Esophagus muscularis mucosa (tissue), 4 donors: ENCODE results near the gene DYRK3. TPM values are rescaled to one million over a fixed set of nuclear protein-coding genes. Genes with fewer than 3 reads are reported as not detected.

Experiments used
- DNase-seq: peaks from one replicate; pipeline ENCODE4 v3.0.0-alpha.2; 2017; ENCODE audit errors: extremely low spot score
- H3K27ac ChIP-seq, 4 donors: fragments of 200-600 bp; sonication (generic); replicated peaks in 1 of 4; 1 replicate in 3 of 4; 2 replicates in 1 of 4; pipeline ENCODE4 v1.5.1; 2016 to 2019; ENCODE audit warnings: mild to moderate bottlenecking in 1 of 4
- H3K27me3 ChIP-seq, 4 donors: fragments of 200-600 bp; sonication (generic); one replicate each; pipeline versions ENCODE4 v1.5.1 to v1.6.0; 2016 to 2019
- H3K36me3 ChIP-seq, 4 donors: fragments of 200-600 bp; sonication (generic); one replicate each; pipeline ENCODE4 v1.5.1; 2016 to 2019
- H3K4me1 ChIP-seq, 4 donors: fragments of 200-600 bp; sonication (generic); one replicate each; pipeline ENCODE4 v1.5.1; 2016 to 2019
- H3K4me3 ChIP-seq, 4 donors: fragments of 200-600 bp; sonication (generic); 1 replicate in 2 of 4; 2 replicates in 2 of 4; pipeline ENCODE4 v1.5.1; 2016 to 2019; ENCODE audit warnings: mild to moderate bottlenecking in 4 of 4, moderate library complexity in 1 of 4
- H3K9me3 ChIP-seq, 4 donors: fragments of 200-600 bp; sonication (generic); 1 replicate in 3 of 4; 2 replicates in 1 of 4; pipeline ENCODE4 v1.5.1; 2016 to 2019
- EP300 ChIP-seq: sonication (generic); formaldehyde crosslinking; IDR thresholded peaks from one replicate; pipeline ENCODE4 v1.6.1; 2017; ENCODE audit warnings: antibody characterized with exemption
- POLR2A ChIP-seq: fragments of 450-650 bp; IDR thresholded peaks from one replicate; pipeline ENCODE4 v1.6.1; 2017; ENCODE audit warnings: antibody characterized with exemption, moderate library complexity, mild to moderate bottlenecking, low read depth
- POLR2AphosphoS5 ChIP-seq, 2 donors: sonication (generic); formaldehyde crosslinking; IDR thresholded peaks; one replicate each; pipeline ENCODE4 v1.6.1; 2017; ENCODE audit warnings: antibody characterized with exemption in 2 of 2
- WGBS: methylation state at CpG from one replicate; pipeline ENCODE4 v1.1.5; 2018; 5-methylcytosine and 5-hydroxymethylcytosine counted together
- intact Hi-C: fragments of 100-400 bp; cut with DNase I; formaldehyde crosslinking; loops from one replicate; pipeline ENCODE4 v1.15.1; 2023
- total RNA-seq, 4 donors: library from RNA; depleted of rRNA; stranded (reverse); fragments of >200 nt; gene quantifications; one replicate each; pipeline versions ENCODE4 v1.1.0 to v1.2.1, GENCODE V29; 2016
- TF ChIP-seq, protein P1 (sequence below), 3 experiments: fragments of 200-600 bp in 2 of 3; fragments of 450-650 bp in 1 of 3; sonication (generic) in 2 of 3; IDR thresholded peaks; one replicate each; pipeline ENCODE4 v1.5.1; 2017 to 2019; ENCODE audit warnings: antibody characterized with exemption in 3 of 3, mild to moderate bottlenecking in 2 of 3, moderate library complexity in 1 of 3

DYRK3 gene
- total RNA-seq, 4 donors from 2014 or later = 5.6 to 14.7 (median 9.0) TPM

DNA sequence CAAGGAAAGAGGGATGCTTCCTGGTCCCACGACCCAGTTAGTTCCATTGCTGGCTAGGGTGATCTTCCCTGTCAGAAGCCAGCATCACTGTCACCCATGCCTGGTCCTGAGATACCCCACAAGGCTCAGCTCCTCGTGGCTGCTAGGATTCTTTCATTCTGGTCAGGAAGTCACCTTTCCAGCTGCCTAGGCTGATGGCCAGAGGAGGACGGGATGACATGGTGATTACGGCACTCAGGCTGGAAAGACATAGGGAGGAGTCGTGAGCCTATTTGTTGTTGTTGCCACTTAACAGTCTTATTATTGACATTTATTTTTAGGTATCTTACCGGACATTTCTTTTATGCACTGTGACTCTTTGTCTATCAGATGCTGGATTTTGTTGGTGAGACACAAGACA lies 29.4 kb downstream of the DYRK3 start:
- DNase-seq = no peak
- TF ChIP-seq POLR2A (no peak), EP300 (no peak), POLR2AphosphoS5 (IDR thresholded peaks at IDR 0.05) (no peak)
- TF ChIP-seq, protein P1, sequence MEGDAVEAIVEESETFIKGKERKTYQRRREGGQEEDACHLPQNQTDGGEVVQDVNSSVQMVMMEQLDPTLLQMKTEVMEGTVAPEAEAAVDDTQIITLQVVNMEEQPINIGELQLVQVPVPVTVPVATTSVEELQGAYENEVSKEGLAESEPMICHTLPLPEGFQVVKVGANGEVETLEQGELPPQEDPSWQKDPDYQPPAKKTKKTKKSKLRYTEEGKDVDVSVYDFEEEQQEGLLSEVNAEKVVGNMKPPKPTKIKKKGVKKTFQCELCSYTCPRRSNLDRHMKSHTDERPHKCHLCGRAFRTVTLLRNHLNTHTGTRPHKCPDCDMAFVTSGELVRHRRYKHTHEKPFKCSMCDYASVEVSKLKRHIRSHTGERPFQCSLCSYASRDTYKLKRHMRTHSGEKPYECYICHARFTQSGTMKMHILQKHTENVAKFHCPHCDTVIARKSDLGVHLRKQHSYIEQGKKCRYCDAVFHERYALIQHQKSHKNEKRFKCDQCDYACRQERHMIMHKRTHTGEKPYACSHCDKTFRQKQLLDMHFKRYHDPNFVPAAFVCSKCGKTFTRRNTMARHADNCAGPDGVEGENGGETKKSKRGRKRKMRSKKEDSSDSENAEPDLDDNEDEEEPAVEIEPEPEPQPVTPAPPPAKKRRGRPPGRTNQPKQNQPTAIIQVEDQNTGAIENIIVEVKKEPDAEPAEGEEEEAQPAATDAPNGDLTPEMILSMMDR (IDR thresholded peaks at IDR 0.05) = no peak
- Histone ChIP-seq H3K9me3 (no peaks in the 10 kb centered on the region), H3K27me3 (no peaks in the 10 kb centered on the region), H3K36me3 (no peaks in the 10 kb centered on the region), H3K4me1 (peaks cover 16 to 26% (median 21%) of the 10 kb centered on the region in 4 donors), H3K27ac (no peak overlapping the region), H3K4me3 (no peak overlapping the region)
- intact Hi-C loops = loop anchor here (2.0 kb wide), 1 partner anchor 30 kb away; the partner anchor contains the start of gene DYRK3
- 69% methylated on average over 5 of the region's 6 CpGs for WGBS

DNA sequence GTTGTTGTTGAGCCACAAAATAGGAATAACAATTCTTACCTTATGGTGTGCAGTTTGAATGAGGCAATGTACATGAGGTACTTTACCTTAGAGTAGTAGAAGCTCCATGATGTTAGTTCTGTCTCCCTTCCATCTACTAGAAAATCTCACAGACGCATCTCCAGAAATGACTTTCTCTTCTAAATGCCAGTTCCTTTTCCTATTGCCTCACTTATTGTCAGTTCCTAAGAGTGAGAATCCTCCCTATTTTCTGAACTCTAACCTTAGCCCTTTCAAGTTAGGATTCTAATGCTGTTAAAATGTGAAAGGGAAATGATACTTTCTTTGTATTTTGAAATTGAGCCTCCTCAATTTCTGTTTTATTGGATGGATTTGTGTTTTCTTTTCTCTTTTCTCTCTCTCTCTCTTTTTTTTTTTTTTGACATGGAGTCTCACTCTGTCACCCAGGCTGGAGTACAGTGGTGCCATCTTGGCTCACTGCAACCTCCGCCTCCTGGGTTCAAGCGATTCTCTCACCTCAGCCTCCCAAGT lies 30.8 kb downstream of the DYRK3 start:
- WGBS = 84% methylated on average over 3 of the region's 3 CpGs
- intact Hi-C loops = no loop called here
- no peaks in the 10 kb centered on the region for H3K36me3 ChIP-seq
- H3K4me1 ChIP-seq = peaks cover 16 to 26% (median 21%) of the 10 kb centered on the region in 4 donors
- no peaks in the 10 kb centered on the region for H3K27me3 ChIP-seq
- no peaks in the 10 kb centered on the region for H3K9me3 ChIP-seq
- DNase-seq = no peak
- H3K4me3 ChIP-seq = no peak overlapping the region
- TF ChIP-seq EP300 = no peak
- no peak overlapping the region for H3K27ac ChIP-seq

DNA sequence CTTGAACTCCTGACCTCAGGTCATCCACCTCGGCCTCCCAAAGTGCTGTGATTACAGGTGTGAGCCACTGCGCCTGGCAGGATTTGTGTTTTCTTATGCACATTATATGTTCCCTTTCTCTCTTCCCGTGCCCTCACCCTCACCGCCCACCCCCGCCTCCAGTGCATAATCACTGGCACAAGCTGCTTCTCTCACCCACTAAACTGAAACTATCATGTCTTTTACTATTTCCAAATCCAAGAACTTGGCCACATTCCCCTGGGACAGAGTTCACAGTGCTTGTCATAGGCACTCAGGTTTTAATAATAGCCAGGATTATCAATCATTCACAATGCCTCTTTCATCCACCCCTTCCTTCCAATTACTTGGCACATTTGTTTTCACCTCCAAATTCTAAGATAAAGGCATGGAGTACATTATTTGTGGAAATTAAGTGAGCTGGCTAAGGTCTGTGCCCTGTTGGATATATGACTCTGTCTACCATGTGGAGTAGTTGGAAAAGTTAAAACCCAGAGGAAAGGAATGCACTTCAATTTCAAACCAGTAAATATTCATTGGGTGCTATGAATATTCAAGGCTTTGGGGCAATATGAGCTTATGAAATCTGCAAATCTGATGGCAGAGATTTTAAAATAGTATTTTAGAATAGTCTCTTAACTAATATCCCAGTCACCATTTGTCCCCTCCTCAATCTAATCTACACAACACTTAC lies 31.8 kb downstream of the DYRK3 start:
- TF ChIP-seq EP300 (no peak), POLR2AphosphoS5 (IDR thresholded peaks at IDR 0.05) (no peak), POLR2A (no peak)
- TF ChIP-seq, protein P1 (IDR thresholded peaks at IDR 0.05) = no peak
- WGBS = 86% methylated on average over 5 of the region's 5 CpGs
- Histone ChIP-seq H3K27ac (no peak overlapping the region), H3K36me3 (no peaks in the 10 kb centered on the region), H3K9me3 (no peaks in the 10 kb centered on the region), H3K4me3 (no peak overlapping the region), H3K27me3 (no peaks in the 10 kb centered on the region), H3K4me1 (peaks cover 22 to 30% (median 25%) of the 10 kb centered on the region in 4 donors)
- DNase-seq = no peak
- intact Hi-C loops = no loop called here

DNA sequence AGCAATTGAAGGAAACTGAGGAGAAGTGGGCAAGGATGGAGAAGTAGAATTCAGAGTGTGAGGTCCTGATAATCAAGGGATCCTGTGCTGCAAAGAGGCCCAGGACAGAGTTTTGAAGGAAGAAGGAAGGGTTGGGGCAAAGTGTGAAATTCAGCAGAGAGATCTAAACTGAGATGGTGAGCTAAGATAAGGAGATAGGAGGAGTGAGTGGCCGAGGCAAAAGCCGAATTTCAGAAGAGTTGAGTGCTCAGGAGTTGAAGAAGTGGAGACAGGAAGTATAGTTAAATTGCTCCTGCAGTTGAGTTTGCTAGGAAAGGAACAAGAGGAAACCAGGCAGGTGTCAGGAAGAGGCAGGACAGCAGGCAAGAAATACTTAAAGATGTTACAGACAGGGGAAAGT lies 33.0 kb downstream of the DYRK3 start:
- no peak for DNase-seq
- intact Hi-C loops = no loop called here
- Histone ChIP-seq H3K27me3 (no peaks in the 10 kb centered on the region), H3K4me1 (peaks cover 29 to 33% (median 30%) of the 10 kb centered on the region in 4 donors), H3K9me3 (no peaks in the 10 kb centered on the region), H3K4me3 (no peak overlapping the region), H3K27ac (no peak overlapping the region), H3K36me3 (no peaks in the 10 kb centered on the region)
- TF ChIP-seq POLR2AphosphoS5 (IDR thresholded peaks at IDR 0.05) (no peak), EP300 (no peak)
- TF ChIP-seq, protein P1 (IDR thresholded peaks at IDR 0.05) = no peak
- 62% methylated on average over 2 of the region's 2 CpGs for WGBS

DNA sequence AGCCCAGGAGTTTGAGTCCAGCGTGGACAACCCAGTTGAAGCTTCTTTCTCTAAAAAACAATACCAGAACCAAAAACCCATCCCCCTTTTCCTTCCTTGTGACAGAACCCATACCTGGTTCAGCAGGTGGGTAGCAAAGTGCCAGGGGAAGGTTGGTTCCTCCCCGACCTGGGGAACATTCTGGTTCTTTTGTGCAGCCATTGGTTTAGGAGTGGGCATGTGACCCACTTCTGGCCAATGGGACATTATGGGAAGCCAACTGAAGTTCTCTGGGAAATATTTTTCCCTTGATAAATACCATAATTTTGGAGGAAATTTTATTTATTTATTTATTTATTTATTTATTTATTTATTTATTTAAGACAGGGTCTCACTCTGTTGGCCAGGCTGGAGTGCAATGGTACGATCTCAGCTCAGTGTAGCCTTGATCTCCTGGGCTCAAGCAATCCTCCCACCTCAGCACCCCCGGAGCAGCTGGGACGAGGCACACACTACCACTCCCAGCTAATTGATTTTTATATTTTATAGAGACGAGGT lies 33.6 kb downstream of the DYRK3 start:
- WGBS = 88% methylated on average over 6 of the region's 6 CpGs

More for the DNA sequence above, 33.6 kb downstream of the DYRK3 start:
- TF ChIP-seq POLR2AphosphoS5 (IDR thresholded peaks at IDR 0.05) (no peak), POLR2A (no peak), EP300 (no peak)
- TF ChIP-seq, protein P1 (IDR thresholded peaks at IDR 0.05) = no peak
- intact Hi-C loops = no loop called here
- no peaks in the 10 kb centered on the region for H3K9me3 ChIP-seq
- no peak for DNase-seq
- peaks cover 29 to 31% (median 30%) of the 10 kb centered on the region in 4 donors for H3K4me1 ChIP-seq
- H3K27ac ChIP-seq = no peak overlapping the region
- H3K4me3 ChIP-seq = no peak overlapping the region
- H3K36me3 ChIP-seq = no peaks in the 10 kb centered on the region
- H3K27me3 ChIP-seq = no peaks in the 10 kb centered on the region
